Stimulated activated CD8-positive, alpha-beta memory T cell treated with anti-CD3 and anti-CD28 coated beads, Interleukin-2, amount 100 ng/mL, for 48 hours (primary cell): ENCODE data around the gene DLL3.

Experiments
- DNase-seq, 2 donors: peaks; one replicate each; pipeline ENCODE4 v3.0.0-alpha.2; 2020; ENCODE audit warnings: low read depth in 2 of 2

The DLL3 gene

DNA sequence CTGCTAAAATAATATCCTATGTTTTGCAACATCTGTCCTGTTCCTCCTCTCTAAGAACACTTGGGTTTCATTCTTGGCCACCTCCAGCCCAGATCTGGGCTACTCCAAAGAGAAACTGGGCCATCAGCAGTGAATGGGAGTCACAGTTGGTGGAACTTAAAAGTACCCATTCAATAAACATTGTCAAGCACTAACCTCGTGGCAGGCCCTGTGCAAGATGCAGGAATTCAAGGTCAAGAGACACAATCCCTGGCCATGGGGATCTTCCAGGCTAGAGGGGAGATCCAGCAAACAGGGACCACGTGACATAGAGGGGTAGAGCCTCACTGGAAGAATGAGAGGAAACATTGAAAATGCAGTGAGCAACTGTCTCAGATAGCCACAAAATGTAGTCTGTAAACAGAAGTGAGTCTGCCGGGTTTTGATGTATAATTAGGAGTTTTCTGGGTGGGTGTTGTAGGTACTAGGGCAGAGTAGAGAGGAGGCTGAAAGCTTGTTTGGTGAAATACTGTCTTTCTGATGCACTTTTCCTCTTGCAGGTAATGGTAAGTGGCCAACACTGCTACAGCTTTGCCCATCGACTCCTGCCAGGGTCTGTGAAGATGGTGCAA, 56.1 kb downstream of the DLL3 start:
- no peak for DNase-seq

DNA sequence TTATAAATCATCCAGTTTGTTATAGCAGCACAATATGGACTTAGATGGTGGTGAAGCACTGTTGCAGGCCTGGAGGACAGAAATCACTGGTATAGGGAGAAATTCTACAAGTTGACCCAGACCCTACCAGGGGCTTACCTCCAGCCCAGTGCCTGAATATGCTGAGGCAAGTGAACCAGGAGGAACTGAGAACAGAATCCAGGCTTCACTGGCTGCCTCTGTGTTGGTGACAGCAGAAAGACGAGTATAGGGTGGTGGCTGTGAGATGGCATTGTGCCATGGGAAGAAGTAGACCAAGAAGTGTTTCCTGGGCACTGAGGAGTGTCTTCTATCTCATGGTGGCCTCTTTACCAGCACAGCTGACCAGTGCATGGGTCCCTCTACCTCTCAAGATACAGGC, 57.1 kb downstream of the DLL3 start:
- no peak for DNase-seq
